Hepatocyte (in vitro differentiated cells): ENCODE data around the gene ARHGAP40. TPM values are rescaled to one million over a fixed set of nuclear protein-coding genes. Genes with fewer than 3 reads are reported as not detected.

Experiments
- DNase-seq: peaks from one replicate; pipeline ENCODE4 v3.0.0-alpha.2; 2016; ENCODE audit warnings: low spot score
- H2AFZ ChIP-seq: fragments of 200-600 bp; sonication (generic); 2 replicates; pipeline ENCODE4 v1.6.0; 2016; ENCODE audit warnings: antibody characterized with exemption, mild to moderate bottlenecking
- H3K27ac ChIP-seq: fragments of 200-600 bp; sonication (generic); 2 replicates; pipeline ENCODE4 v1.5.1; 2016; ENCODE audit warnings: mild to moderate bottlenecking
- H3K27me3 ChIP-seq: fragments of 200-600 bp; sonication (generic); 2 replicates; pipeline ENCODE4 v1.6.1; 2016
- H3K36me3 ChIP-seq: fragments of 200-600 bp; sonication (generic); replicated peaks from 2 replicates; pipeline ENCODE4 v1.5.1; 2016; ENCODE audit warnings: low read depth; ENCODE audit not compliant: insufficient read depth
- H3K4me1 ChIP-seq: fragments of 200-600 bp; sonication (generic); 2 replicates; pipeline ENCODE4 v1.5.1; 2016; ENCODE audit warnings: mild to moderate bottlenecking, moderate library complexity; ENCODE audit not compliant: insufficient read depth
- H3K4me2 ChIP-seq: fragments of 200-600 bp; sonication (generic); 2 replicates; pipeline ENCODE4 v1.6.0; 2016
- H3K4me3 ChIP-seq: fragments of 200-600 bp; sonication (generic); 2 replicates; pipeline ENCODE4 v1.5.1; 2016; ENCODE audit warnings: mild to moderate bottlenecking
- H3K79me2 ChIP-seq: fragments of 200-600 bp; sonication (generic); 2 replicates; pipeline ENCODE4 v1.6.0; 2017; ENCODE audit warnings: mild to moderate bottlenecking
- H3K9me2 ChIP-seq: fragments of 200-600 bp; sonication (generic); replicated peaks from 2 replicates; pipeline ENCODE4 v1.6.0; 2017; ENCODE audit warnings: mild to moderate bottlenecking; ENCODE audit not compliant: insufficient read depth
- H3K9me3 ChIP-seq: fragments of 200-600 bp; sonication (generic); 2 replicates; pipeline ENCODE4 v1.5.1; 2016; ENCODE audit warnings: low read depth, mild to moderate bottlenecking
- H4K20me1 ChIP-seq: fragments of 200-600 bp; sonication (generic); 2 replicates; pipeline ENCODE4 v1.6.0; 2016; ENCODE audit warnings: mild to moderate bottlenecking; ENCODE audit not compliant: insufficient read depth, poor library complexity, severe bottlenecking
- EZH2 ChIP-seq: fragments of 200-600 bp; sonication (generic); IDR thresholded peaks from 2 replicates; pipeline ENCODE4 v1.6.1; 2016; ENCODE audit warnings: antibody characterized with exemption, mild to moderate bottlenecking, borderline replicate concordance
- EZH2phosphoT487 ChIP-seq: fragments of 200-600 bp; sonication (generic); IDR thresholded peaks from one replicate; pipeline ENCODE4 v1.6.1; 2018; ENCODE audit warnings: antibody characterized with exemption, mild to moderate bottlenecking, low read depth, moderate library complexity; ENCODE audit not compliant: unreplicated experiment, severe bottlenecking
- WGBS: methylation state at CpG from one replicate; pipeline ENCODE4 v1.1.6; 2016; ENCODE audit warnings: low lambda C conversion rate; ENCODE audit errors: missing lambda C conversion rate; 5-methylcytosine and 5-hydroxymethylcytosine counted together
- polyA plus RNA-seq: library from polyadenylated mRNA; unstranded; fragments of >200 nt; fragmentation: Nextera tagmentation; extraction: Ambion mirVana; gene quantifications from 2 replicates; pipeline ENCODE4 v1.2.1, GENCODE V29; 2016
- total RNA-seq: library from RNA; depleted of rRNA; stranded (reverse); fragments of >200 nt; gene quantifications from 2 replicates; pipeline ENCODE4 v1.2.3, GENCODE V29; 2014
- TF ChIP-seq, protein P1 (sequence below): fragments of 200-600 bp; sonication (generic); IDR thresholded peaks from 2 replicates; pipeline ENCODE4 v1.5.1; 2016; ENCODE audit warnings: antibody characterized with exemption, mild to moderate bottlenecking; ENCODE audit not compliant: poor library complexity

The ARHGAP40 gene
- total and polyA plus RNA-seq, 2 experiments from 2014 or later: 1.1 to 1.2 TPM

DNA sequence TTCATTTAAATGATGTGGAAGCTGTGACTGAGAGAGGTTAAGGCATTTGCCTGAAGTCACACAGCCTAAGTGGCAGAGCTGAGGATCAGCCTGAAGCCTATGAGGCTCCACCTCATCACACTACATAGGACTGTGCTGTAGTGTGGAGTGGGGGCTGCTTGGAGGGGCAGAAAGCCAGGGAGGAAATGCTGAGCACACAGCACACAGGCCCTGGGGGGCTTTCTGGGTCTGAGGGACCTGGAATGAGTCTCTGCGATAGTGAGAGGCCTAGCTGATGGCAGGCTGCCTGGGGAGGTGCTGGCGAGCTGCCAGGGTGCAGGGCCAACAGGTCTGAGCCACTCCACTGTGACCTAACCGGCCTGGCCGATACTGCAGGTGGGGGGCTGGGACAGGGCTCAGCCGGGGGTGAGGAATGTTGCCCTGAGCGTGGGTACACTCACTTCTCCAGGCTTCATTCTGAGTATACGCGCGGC is 2.2 kb upstream of the ARHGAP40 start:
- Histone ChIP-seq H3K4me1 (peaks cover 5% of the 10 kb centered on the region), H2AFZ (no peak overlapping the region), H3K27ac (no peak overlapping the region), H3K27me3 (peaks cover 26% of the 10 kb centered on the region), H3K36me3 (no peaks in the 10 kb centered on the region), H4K20me1 (no peaks in the 10 kb centered on the region), H3K79me2 (no peaks in the 10 kb centered on the region), H3K9me2 (no peaks in the 10 kb centered on the region), H3K4me3 (no peak overlapping the region), H3K4me2 (no peak overlapping the region), H3K9me3 (no peaks in the 10 kb centered on the region)
- TF ChIP-seq EZH2phosphoT487: no peak
- WGBS: 55% methylated on average over 9 of the region's 9 CpGs
- peak; percentile 61 for DNase-seq

DNA sequence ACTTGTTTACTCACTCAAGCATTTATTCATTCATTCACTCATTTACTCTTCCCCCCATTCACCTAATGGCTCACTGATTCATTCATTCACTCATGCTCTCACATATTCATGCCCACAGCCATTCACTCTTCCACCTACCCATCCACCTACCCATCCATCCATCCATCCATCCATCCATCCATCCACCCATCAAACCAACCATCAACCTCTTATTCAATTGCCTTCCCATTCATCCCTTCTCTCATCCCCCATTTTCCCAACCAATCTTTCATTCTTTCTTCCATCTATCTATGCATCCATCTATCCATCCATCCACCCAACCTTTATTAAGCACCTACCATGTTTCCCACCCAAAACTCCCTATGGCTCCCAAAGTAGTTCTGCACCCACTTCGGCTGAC is 1.6 kb upstream of the ARHGAP40 start:
- Histone ChIP-seq H3K9me2 (no peaks in the 10 kb centered on the region), H3K27me3 (peaks cover 26% of the 10 kb centered on the region), H3K4me1 (peaks cover 5% of the 10 kb centered on the region), H4K20me1 (no peaks in the 10 kb centered on the region), H3K27ac (no peak overlapping the region), H3K79me2 (no peaks in the 10 kb centered on the region), H3K36me3 (no peaks in the 10 kb centered on the region), H3K4me2 (no peak overlapping the region), H2AFZ (no peak overlapping the region), H3K9me3 (no peaks in the 10 kb centered on the region), H3K4me3 (no peak overlapping the region)
- no peak for TF ChIP-seq EZH2phosphoT487
- TF ChIP-seq, protein P1, sequence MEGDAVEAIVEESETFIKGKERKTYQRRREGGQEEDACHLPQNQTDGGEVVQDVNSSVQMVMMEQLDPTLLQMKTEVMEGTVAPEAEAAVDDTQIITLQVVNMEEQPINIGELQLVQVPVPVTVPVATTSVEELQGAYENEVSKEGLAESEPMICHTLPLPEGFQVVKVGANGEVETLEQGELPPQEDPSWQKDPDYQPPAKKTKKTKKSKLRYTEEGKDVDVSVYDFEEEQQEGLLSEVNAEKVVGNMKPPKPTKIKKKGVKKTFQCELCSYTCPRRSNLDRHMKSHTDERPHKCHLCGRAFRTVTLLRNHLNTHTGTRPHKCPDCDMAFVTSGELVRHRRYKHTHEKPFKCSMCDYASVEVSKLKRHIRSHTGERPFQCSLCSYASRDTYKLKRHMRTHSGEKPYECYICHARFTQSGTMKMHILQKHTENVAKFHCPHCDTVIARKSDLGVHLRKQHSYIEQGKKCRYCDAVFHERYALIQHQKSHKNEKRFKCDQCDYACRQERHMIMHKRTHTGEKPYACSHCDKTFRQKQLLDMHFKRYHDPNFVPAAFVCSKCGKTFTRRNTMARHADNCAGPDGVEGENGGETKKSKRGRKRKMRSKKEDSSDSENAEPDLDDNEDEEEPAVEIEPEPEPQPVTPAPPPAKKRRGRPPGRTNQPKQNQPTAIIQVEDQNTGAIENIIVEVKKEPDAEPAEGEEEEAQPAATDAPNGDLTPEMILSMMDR: no peak
- TF ChIP-seq EZH2: no peak
- WGBS: 82% methylated on average over 1 of the region's 1 CpG
- DNase-seq: no peak

DNA sequence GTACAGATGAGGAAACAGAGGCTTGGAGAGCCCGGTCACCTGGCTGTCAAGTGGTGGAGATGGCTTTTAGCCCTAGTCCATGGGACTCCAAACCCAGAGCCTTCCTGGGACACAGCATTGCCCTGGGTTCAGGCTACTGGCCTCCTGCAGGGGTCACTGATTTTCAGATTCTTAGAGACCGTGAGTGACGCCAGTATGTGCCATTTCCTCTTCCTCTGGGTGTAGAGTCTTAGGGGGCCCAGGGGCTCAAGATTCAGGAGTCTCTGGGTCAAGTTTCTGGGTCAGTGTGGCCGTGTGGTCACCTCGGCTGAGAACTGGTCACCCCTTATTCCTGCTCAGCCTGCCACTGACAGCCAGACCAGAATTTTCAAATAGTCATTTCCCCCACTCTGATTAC is 574 bp downstream of the ARHGAP40 start:
- H4K20me1 ChIP-seq: no peaks in the 10 kb centered on the region
- no peaks in the 10 kb centered on the region for H3K36me3 ChIP-seq
- 69% methylated on average over 5 of the region's 5 CpGs for WGBS
- H3K27me3 ChIP-seq: peaks cover 26% of the 10 kb centered on the region
- H3K9me3 ChIP-seq: no peaks in the 10 kb centered on the region
- no peak overlapping the region for H3K4me3 ChIP-seq
- peak overlapping the region; percentile 69 for H3K4me2 ChIP-seq
- DNase-seq: no peak
- TF ChIP-seq EZH2phosphoT487: no peak
- TF ChIP-seq, protein P1: no peak
- TF ChIP-seq EZH2: no peak
- H3K4me1 ChIP-seq: peaks cover 5% of the 10 kb centered on the region
- no peaks in the 10 kb centered on the region for H3K9me2 ChIP-seq
- H2AFZ ChIP-seq: no peak overlapping the region
- no peak overlapping the region for H3K27ac ChIP-seq
- no peaks in the 10 kb centered on the region for H3K79me2 ChIP-seq

DNA sequence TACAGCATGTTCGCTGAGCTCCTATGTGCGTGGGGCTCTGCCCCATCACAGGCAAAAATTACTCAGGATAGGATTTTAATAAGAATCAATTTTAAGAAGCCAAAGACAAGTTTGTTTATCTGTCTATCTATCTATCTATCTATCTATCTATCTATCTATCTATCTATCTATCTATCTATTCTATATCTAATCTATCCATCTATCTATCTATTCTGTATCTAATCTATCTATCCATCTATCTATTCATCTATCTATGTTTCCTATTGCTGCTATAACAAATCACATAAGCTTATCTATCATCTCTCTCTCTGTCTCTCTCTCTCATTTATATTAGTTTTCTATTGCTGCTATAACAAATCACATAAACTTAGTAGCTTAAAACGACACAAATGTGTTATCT is 1.7 kb downstream of the ARHGAP40 start:
- Histone ChIP-seq H3K4me2 (no peak overlapping the region), H3K4me1 (peaks cover 5% of the 10 kb centered on the region), H2AFZ (no peak overlapping the region), H3K9me2 (no peaks in the 10 kb centered on the region), H4K20me1 (no peaks in the 10 kb centered on the region), H3K4me3 (no peak overlapping the region), H3K9me3 (no peaks in the 10 kb centered on the region), H3K27ac (no peak overlapping the region), H3K79me2 (no peaks in the 10 kb centered on the region), H3K27me3 (peaks cover 26% of the 10 kb centered on the region), H3K36me3 (no peaks in the 10 kb centered on the region)
- no peak for DNase-seq
- WGBS: 76% methylated on average over 3 of the region's 3 CpGs
- TF ChIP-seq, protein P1: no peak
- TF ChIP-seq EZH2 (no peak), EZH2phosphoT487 (no peak)
